Stimulated activated naive CD8-positive, alpha-beta T cell treated with anti-CD3 and anti-CD28 coated beads, Interleukin-15, Interleukin-2, amounts not matched to agents 100 ng/mL and 50 ng/mL, for 24 hours (primary cell): ENCODE results near the gene LY6G6F.

ENCODE experiments used
- H3K27ac Mint-ChIP-seq: one replicate; pipeline ENCODE4 v1.8.0; 2021; ENCODE audit warnings: mild to moderate bottlenecking, mixed read lengths
- H3K27me3 Mint-ChIP-seq: one replicate; pipeline ENCODE4 v1.8.0; 2021; ENCODE audit warnings: mixed read lengths
- H3K36me3 Mint-ChIP-seq: one replicate; pipeline ENCODE4 v1.8.0; 2021; ENCODE audit warnings: low read depth, mixed read lengths
- H3K4me1 Mint-ChIP-seq: one replicate; pipeline ENCODE4 v1.8.0; 2021; ENCODE audit warnings: low read depth, mixed read lengths
- H3K4me3 Mint-ChIP-seq: one replicate; pipeline ENCODE4 v1.8.0; 2021; ENCODE audit warnings: mild to moderate bottlenecking, mixed read lengths
- H3K9me3 Mint-ChIP-seq: one replicate; pipeline ENCODE4 v1.8.0; 2021; ENCODE audit warnings: mixed read lengths

LY6G6F gene

DNA sequence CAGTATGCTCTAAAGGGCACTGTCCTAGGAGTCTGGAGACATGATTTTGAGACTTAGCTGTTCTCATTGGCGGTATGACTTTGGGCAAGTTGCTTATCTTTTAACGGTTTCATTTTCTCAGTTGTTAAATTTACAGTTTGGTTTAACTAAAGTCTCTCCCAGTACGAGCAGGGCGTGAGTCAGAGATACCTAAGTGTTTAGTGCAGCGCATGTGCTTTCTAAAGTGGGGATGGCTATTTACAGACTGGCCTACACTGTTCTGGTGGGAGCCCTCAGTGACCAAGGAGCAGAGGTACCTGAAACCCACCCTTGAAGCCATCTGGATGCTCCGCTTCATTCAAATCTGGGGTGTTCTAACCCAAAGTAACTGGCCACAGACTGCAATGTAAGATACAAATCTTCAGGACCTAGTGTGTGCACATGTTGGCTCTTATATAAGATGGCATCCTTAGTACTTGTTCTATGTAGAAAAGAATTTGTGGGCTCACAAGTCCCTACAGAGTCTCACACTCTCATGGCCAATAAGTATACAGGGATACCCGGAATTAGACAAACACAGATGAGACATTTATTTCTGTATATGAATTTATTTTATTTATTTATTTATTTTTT lies 43.9 kb downstream of the LY6G6F start:
- Mint-ChIP-seq H3K4me1 (no peaks in the 10 kb centered on the region), H3K36me3 (peaks cover 43% of the 10 kb centered on the region), H3K9me3 (no peaks in the 10 kb centered on the region), H3K27ac (no peak overlapping the region), H3K4me3 (no peak overlapping the region), H3K27me3 (no peaks in the 10 kb centered on the region)

DNA sequence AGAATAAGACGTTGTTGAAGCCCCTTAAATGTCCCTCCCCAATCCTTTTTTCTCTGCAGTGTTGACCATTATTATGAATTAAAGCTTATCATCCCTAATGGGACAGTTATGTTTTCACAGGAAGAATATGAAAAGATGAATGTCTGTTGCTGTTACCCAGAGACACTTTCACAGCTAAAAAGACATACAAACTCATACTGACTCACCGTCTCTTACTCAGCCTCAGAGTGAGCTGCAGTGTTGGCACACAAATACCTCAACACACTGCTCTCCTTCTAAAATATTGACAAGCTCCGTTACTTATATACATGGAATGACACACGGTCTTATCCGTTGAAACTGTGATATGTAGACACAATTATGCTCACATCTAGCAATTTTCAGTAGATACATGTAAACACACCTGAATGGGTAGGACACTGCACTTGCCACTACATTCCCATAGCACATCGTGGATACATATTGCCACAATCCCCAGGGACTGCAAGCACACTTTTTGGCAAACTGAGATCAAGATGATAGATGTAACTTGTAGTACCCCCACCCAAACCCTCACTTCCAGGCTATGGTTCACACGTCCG lies 46.2 kb downstream of the LY6G6F start:
- H3K4me1 Mint-ChIP-seq, result no peaks in the 10 kb centered on the region
- no peak overlapping the region for H3K4me3 Mint-ChIP-seq
- no peaks in the 10 kb centered on the region for H3K27me3 Mint-ChIP-seq
- peaks cover 26% of the 10 kb centered on the region for H3K36me3 Mint-ChIP-seq
- H3K9me3 Mint-ChIP-seq, result no peaks in the 10 kb centered on the region
- no peak overlapping the region for H3K27ac Mint-ChIP-seq

DNA sequence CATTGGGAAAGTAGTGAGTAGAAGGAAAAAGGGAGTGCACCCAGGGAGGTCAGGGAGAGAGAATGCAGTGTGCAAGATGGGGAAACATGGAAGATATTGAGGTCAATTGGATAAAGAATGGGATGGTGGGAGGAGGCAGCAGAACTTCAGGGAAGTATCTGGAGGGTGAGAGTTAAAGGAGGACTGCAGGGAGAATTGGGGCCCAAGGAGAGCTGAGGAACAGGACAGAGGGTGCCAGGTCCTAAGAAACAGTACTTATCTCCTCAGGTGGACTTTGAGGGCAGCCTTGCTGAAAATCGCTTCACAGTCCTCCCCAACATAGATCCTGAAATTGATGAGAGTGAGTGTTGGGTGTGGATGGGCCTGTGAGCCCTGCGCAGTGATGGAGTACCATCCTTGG lies 51.6 kb downstream of the LY6G6F start:
- Mint-ChIP-seq H3K4me1 (no peaks in the 10 kb centered on the region), H3K36me3 (peaks cover 47% of the 10 kb centered on the region), H3K27me3 (no peaks in the 10 kb centered on the region), H3K9me3 (no peaks in the 10 kb centered on the region), H3K27ac (no peak overlapping the region), H3K4me3 (no peak overlapping the region)
